ENCODE results near the gene YDJC.
"Not testable (repeated sequence)": the region's sequence is repeated elsewhere in the genome, so short reads cannot be mapped to it uniquely, and the experiment has no call there.

YDJC gene

GRCh38 chr22:21629255-21630149 is at the start of gene YDJC:
Gene YDJC (minus strand): TSS chr22:21630022. CDS start chr22:21630014, 8 bp downstream.
- H3K27ac ChIP-seq = peak within 1 kb of the TSS; percentile 58 to 88
- no peak for TF ChIP-seq CTCF (IDR thresholded peaks at IDR 0.05)
- DNase-seq (ENCODE audit: low spot score) = peak; percentile 90
- peak within 1 kb of the TSS; percentile 96 for H3K4me3 ChIP-seq

GRCh38 chr22:21679383-21679782 is 49.6 kb upstream of the YDJC start:
- H3K4me3 ChIP-seq = no peak overlapping the region
- DNase-seq (ENCODE audit: low spot score) = no peak
- TF ChIP-seq CTCF (IDR thresholded peaks at IDR 0.05) = no peak
- H3K27ac ChIP-seq = no peak overlapping the region

- not testable (repeated sequence) for H3K27ac ChIP-seq; DNase-seq (ENCODE audit: low spot score); H3K4me3 ChIP-seq
Measured at GRCh38 chr22:21678842-21679241, 49.0 kb upstream of the YDJC start.

- no peak overlapping the region for H3K4me3 ChIP-seq
- TF ChIP-seq CTCF (IDR thresholded peaks at IDR 0.05) = no peak
- no peak overlapping the region for H3K27ac ChIP-seq
- no peak for DNase-seq (ENCODE audit: low spot score)
Measured at GRCh38 chr22:21677606-21678443, 48.0 kb upstream of the YDJC start.

GRCh38 chr22:21674638-21675245 is 44.9 kb upstream of the YDJC start:
- no peak overlapping the region for H3K4me3 ChIP-seq
- no peak overlapping the region for H3K27ac ChIP-seq
- DNase-seq (ENCODE audit: low spot score) = no peak
- no peak for TF ChIP-seq CTCF (IDR thresholded peaks at IDR 0.05)

GRCh38 chr22:21673534-21674321 is 43.9 kb upstream of the YDJC start:
- H3K27ac ChIP-seq = no peak overlapping the region
- DNase-seq (ENCODE audit: low spot score) = no peak
- H3K4me3 ChIP-seq = no peak overlapping the region
- no peak for TF ChIP-seq CTCF (IDR thresholded peaks at IDR 0.05)

Measured in coronary artery (tissue), 2 donors.